ENCODE results near the gene WASF1. TPM values are rescaled to one million over a fixed set of nuclear protein-coding genes. Genes with fewer than 3 reads are reported as not detected.

The WASF1 gene
- total RNA-seq, 4 donors from 2014 or later: 10.9 to 21.2 (median 11.8) TPM

- H3K4me1 ChIP-seq: peaks cover 6 to 17% (median 12%) of the 10 kb centered on the region in 4 donors
- no peaks in the 10 kb centered on the region for H3K27me3 ChIP-seq
- H3K36me3 ChIP-seq: peaks cover 0 to 15% (median 5%) of the 10 kb centered on the region in 4 donors
- TF ChIP-seq POLR2A (IDR thresholded peaks at IDR 0.05; ENCODE audit: low read depth) (no peak), EP300 (IDR thresholded peaks at IDR 0.05) (no peak), POLR2AphosphoS5 (IDR thresholded peaks at IDR 0.05) (no peak)
- TF ChIP-seq, protein P1, sequence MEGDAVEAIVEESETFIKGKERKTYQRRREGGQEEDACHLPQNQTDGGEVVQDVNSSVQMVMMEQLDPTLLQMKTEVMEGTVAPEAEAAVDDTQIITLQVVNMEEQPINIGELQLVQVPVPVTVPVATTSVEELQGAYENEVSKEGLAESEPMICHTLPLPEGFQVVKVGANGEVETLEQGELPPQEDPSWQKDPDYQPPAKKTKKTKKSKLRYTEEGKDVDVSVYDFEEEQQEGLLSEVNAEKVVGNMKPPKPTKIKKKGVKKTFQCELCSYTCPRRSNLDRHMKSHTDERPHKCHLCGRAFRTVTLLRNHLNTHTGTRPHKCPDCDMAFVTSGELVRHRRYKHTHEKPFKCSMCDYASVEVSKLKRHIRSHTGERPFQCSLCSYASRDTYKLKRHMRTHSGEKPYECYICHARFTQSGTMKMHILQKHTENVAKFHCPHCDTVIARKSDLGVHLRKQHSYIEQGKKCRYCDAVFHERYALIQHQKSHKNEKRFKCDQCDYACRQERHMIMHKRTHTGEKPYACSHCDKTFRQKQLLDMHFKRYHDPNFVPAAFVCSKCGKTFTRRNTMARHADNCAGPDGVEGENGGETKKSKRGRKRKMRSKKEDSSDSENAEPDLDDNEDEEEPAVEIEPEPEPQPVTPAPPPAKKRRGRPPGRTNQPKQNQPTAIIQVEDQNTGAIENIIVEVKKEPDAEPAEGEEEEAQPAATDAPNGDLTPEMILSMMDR (IDR thresholded peaks at IDR 0.05): no peak
- H3K27ac ChIP-seq (replicated peaks in 1 of 4): peak overlapping the region; percentile 1 to 53 (median 26)
- WGBS: 39% methylated on average over 3 of the region's 3 CpGs
- no peaks in the 10 kb centered on the region for H3K9me3 ChIP-seq
- intact Hi-C loops (cut with DNase I): no loop called here
- H3K4me3 ChIP-seq: no peak overlapping the region
- no peak for DNase-seq (ENCODE audit: extremely low spot score)
These were observed 82.0 kb downstream of the WASF1 start for GRCh38 chr6:110097443-110097842.

- Histone ChIP-seq H3K4me1 (peaks cover 6 to 17% (median 12%) of the 10 kb centered on the region in 4 donors), H3K9me3 (no peaks in the 10 kb centered on the region), H3K36me3 (peaks cover 0 to 6% (median 0%) of the 10 kb centered on the region in 4 donors), H3K27me3 (no peaks in the 10 kb centered on the region), H3K4me3 (no peak overlapping the region), H3K27ac (replicated peaks in 1 of 4) (peak overlapping the region in 2 of 4 donors; percentile 10 to 53)
- DNase-seq (ENCODE audit: extremely low spot score): no peak
- intact Hi-C loops (cut with DNase I): no loop called here
- 100% methylated on average over 1 of the region's 1 CpG for WGBS
- no peak for TF ChIP-seq POLR2AphosphoS5 (IDR thresholded peaks at IDR 0.05)
- no peak for TF ChIP-seq POLR2A (IDR thresholded peaks at IDR 0.05; ENCODE audit: low read depth)
- no peak for TF ChIP-seq EP300 (IDR thresholded peaks at IDR 0.05)
- TF ChIP-seq, protein P1 (IDR thresholded peaks at IDR 0.05): no peak
These were observed 83.5 kb downstream of the WASF1 start for GRCh38 chr6:110095935-110096334.

GRCh38 chr6:110095101-110095500, 84.4 kb downstream of the WASF1 start:
- no peaks in the 10 kb centered on the region for H3K27me3 ChIP-seq
- intact Hi-C loops (cut with DNase I): no loop called here
- WGBS: 78% methylated on average over 1 of the region's 1 CpG
- H3K4me1 ChIP-seq: peaks cover 6 to 17% (median 12%) of the 10 kb centered on the region in 4 donors
- peaks cover 0 to 6% (median 0%) of the 10 kb centered on the region in 4 donors for H3K36me3 ChIP-seq
- no peak overlapping the region for H3K27ac ChIP-seq (replicated peaks in 1 of 4)
- H3K4me3 ChIP-seq: no peak overlapping the region
- H3K9me3 ChIP-seq: no peaks in the 10 kb centered on the region
- no peak for DNase-seq (ENCODE audit: extremely low spot score)
- no peak for TF ChIP-seq POLR2AphosphoS5 (IDR thresholded peaks at IDR 0.05)
- TF ChIP-seq, protein P1 (IDR thresholded peaks at IDR 0.05): no peak
- no peak for TF ChIP-seq POLR2A (IDR thresholded peaks at IDR 0.05; ENCODE audit: low read depth)
- no peak for TF ChIP-seq EP300 (IDR thresholded peaks at IDR 0.05)

DNA sequence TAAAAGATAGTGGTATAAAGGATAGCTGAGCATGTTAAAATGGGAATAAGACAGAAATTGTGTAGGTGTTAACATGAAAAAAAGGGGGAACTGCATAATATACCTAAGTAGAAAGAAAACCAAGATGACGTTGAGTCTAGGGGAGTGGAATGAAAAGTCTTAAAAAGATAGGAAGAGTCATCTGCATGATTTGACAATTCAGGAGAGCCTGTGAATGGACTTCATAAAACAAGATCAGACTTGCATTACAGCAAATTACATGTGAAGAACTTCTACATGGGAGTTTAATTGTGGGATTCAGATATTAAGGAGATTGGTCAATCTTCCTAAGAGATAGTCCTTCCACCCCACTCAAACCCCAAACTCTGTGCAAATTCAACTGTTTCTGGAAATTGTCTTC, 85.5 kb downstream of the WASF1 start:
- no peak for DNase-seq (ENCODE audit: extremely low spot score)
- TF ChIP-seq EP300 (IDR thresholded peaks at IDR 0.05) (no peak), POLR2AphosphoS5 (IDR thresholded peaks at IDR 0.05) (no peak), POLR2A (IDR thresholded peaks at IDR 0.05; ENCODE audit: low read depth) (no peak)
- TF ChIP-seq, protein P1 (IDR thresholded peaks at IDR 0.05): no peak
- Histone ChIP-seq H3K36me3 (peaks cover 0 to 6% (median 0%) of the 10 kb centered on the region in 4 donors), H3K27me3 (no peaks in the 10 kb centered on the region), H3K4me3 (no peak overlapping the region), H3K4me1 (peaks cover 6 to 17% (median 12%) of the 10 kb centered on the region in 4 donors), H3K27ac (replicated peaks in 1 of 4) (no peak overlapping the region), H3K9me3 (no peaks in the 10 kb centered on the region)
- intact Hi-C loops (cut with DNase I): no loop called here
- WGBS: 74% methylated on average over 1 of the region's 1 CpG

- no peak overlapping the region for H3K4me3 ChIP-seq
- intact Hi-C loops (cut with DNase I): no loop called here
These were observed 88.6 kb downstream of the WASF1 start for GRCh38 chr6:110090876-110091275.

More at GRCh38 chr6:110090876-110091275, 88.6 kb downstream of the WASF1 start:
- no peaks in the 10 kb centered on the region for H3K4me1 ChIP-seq
- H3K27me3 ChIP-seq: no peaks in the 10 kb centered on the region
- no peaks in the 10 kb centered on the region for H3K9me3 ChIP-seq
- no peak overlapping the region for H3K27ac ChIP-seq (replicated peaks in 1 of 4)
- TF ChIP-seq EP300 (IDR thresholded peaks at IDR 0.05) (no peak), POLR2A (IDR thresholded peaks at IDR 0.05; ENCODE audit: low read depth) (no peak), POLR2AphosphoS5 (IDR thresholded peaks at IDR 0.05) (no peak)
- TF ChIP-seq, protein P1 (IDR thresholded peaks at IDR 0.05): no peak
- no peak for DNase-seq (ENCODE audit: extremely low spot score)
- no peaks in the 10 kb centered on the region for H3K36me3 ChIP-seq
